Caco-2 (cell line): ENCODE results near the gene GPX5. TPM values are rescaled to one million over a fixed set of nuclear protein-coding genes. Genes with fewer than 3 reads are reported as not detected.

Experiments used
- BruUV-seq: library from RNA; stranded (reverse); fragments of 400-500 nt; replicated peaks from 2 replicates; lab custom pipeline; 2021; lab: Mats Ljungman, UMichigan
- CTCF ChIA-PET: fragments of 300-600 bp; sonication (Branson Sonifier 250); formaldehyde crosslinking; loops from one replicate; lab custom pipeline; 2022; ENCODE audit warnings: antibody characterized with exemption; lab: Charles Lee
- POLR2A ChIA-PET: fragments of 300-600 bp; sonication (Branson Sonifier 250); formaldehyde crosslinking; loops from one replicate; lab custom pipeline; 2022; ENCODE audit warnings: antibody characterized with exemption; lab: Charles Lee
- DNase-seq, 2 experiments: peaks; one replicate each; pipeline versions ENCODE4 v3.0.0 to v3.0.0-alpha.2; 2020 to 2022
- H3K27me3 ChIP-seq: replicated peaks from 2 replicates; pipeline ENCODE4 v1.6.0; 2011; ENCODE audit warnings: low read length; ENCODE audit not compliant: control insufficient read depth, insufficient read depth
- H3K36me3 ChIP-seq: 2 replicates; pipeline ENCODE4 v1.5.1; 2011; ENCODE audit warnings: low read length; ENCODE audit not compliant: control insufficient read depth, insufficient read depth
- H3K4me1 ChIP-seq: fragments of 250-450 bp; sonication (Bioruptor Pico); 2 replicates; pipeline ENCODE4 v1.5.1; 2020; ENCODE audit warnings: mild to moderate bottlenecking
- H3K4me3 ChIP-seq: 2 replicates; pipeline ENCODE4 v1.5.1; 2011; ENCODE audit warnings: low read depth, mild to moderate bottlenecking, control low read depth, low read length
- H3K9me3 ChIP-seq: fragments of 250-450 bp; sonication (Bioruptor Pico); 2 replicates; pipeline ENCODE4 v1.5.1; 2020; ENCODE audit warnings: mild to moderate bottlenecking, moderate library complexity
- H3K27ac Mint-ChIP-seq: one replicate; pipeline ENCODE4 v1.8.0; 2022; ENCODE audit warnings: mixed read lengths; ENCODE audit not compliant: unreplicated experiment
- H3K27me3 Mint-ChIP-seq: one replicate; pipeline ENCODE4 v1.8.0; 2022; ENCODE audit warnings: mixed read lengths; ENCODE audit not compliant: insufficient read depth, unreplicated experiment
- H3K36me3 Mint-ChIP-seq: one replicate; pipeline ENCODE4 v1.8.0; 2022; ENCODE audit warnings: mild to moderate bottlenecking, mixed read lengths; ENCODE audit not compliant: insufficient read depth, unreplicated experiment
- H3K4me1 Mint-ChIP-seq: one replicate; pipeline ENCODE4 v1.8.0; 2022; ENCODE audit warnings: low read depth, mixed read lengths; ENCODE audit not compliant: unreplicated experiment
- H3K4me3 Mint-ChIP-seq: one replicate; pipeline ENCODE4 v1.8.0; 2022; ENCODE audit warnings: mild to moderate bottlenecking, moderate library complexity, mixed read lengths; ENCODE audit not compliant: unreplicated experiment
- H3K9me3 Mint-ChIP-seq: one replicate; pipeline ENCODE4 v1.8.0; 2022; ENCODE audit warnings: mixed read lengths; ENCODE audit not compliant: unreplicated experiment
- CTCF ChIP-seq, 2 experiments: fragments of 200-600 bp in 1 of 2; IDR thresholded peaks; 1 replicate in 1 of 2; 2 replicates in 1 of 2; pipeline versions ENCODE4 v1.5.1 to v1.8.0; 2011 to 2022; ENCODE audit warnings: antibody characterized with exemption in 1 of 2, control low read depth in 1 of 2, inconsistent platforms in 1 of 2, low read depth in 1 of 2, low read length in 1 of 2, mild to moderate bottlenecking in 1 of 2, moderate library complexity in 1 of 2; ENCODE audit not compliant: insufficient read depth in 1 of 2, severe bottlenecking in 1 of 2, unreplicated experiment in 1 of 2
- intact Hi-C: fragments of 100-400 bp; cut with micrococcal nuclease; formaldehyde crosslinking; loops from one replicate; pipeline ENCODE4 v1.10.0; 2022; ENCODE audit not compliant: unreplicated experiment
- total RNA-seq: library from RNA; stranded (reverse); gene quantifications from 2 replicates; pipeline ENCODE4 v1.2.3, GENCODE V29; 2022

Gene GPX5
- total RNA-seq, 1 experiment from 2014 or later, result not detected

DNA sequence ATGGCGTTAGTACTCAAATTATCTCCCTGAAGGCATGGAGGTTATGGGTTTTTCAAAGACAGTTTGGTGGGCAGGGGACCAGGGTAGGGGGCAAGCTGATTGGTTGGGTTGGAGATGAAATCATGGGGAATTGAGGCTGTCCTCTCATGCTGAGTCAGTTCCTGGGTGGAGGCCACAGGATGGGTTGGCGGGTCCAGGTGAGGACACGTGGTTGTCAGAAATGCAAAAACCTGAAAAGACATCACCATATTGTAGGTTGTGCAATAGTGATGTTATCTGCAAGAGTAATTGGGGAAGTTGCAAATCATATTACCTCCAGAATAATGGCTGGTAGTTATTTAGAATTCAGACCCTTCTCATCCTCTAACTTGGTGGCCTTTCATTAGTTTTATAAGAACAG lies 40.2 kb upstream of the GPX5 start:
- Mint-ChIP-seq H3K4me1 (no peaks in the 10 kb centered on the region), H3K27ac (no peak overlapping the region), H3K9me3 (no peaks in the 10 kb centered on the region), H3K27me3 (peaks cover 3% of the 10 kb centered on the region), H3K36me3 (no peaks in the 10 kb centered on the region), H3K4me3 (no peak overlapping the region)
- TF ChIP-seq CTCF (IDR thresholded peaks at IDR 0.05; ENCODE audit: insufficient read depth in 1 of 2, low read depth in 1 of 2, low read length in 1 of 2, severe bottlenecking in 1 of 2, unreplicated experiment in 1 of 2), result no peak
- no TSS peak for BruUV-seq
- POLR2A ChIA-PET, result no interaction called here
- no peaks in the 10 kb centered on the region for H3K9me3 ChIP-seq
- CTCF ChIA-PET, result no interaction called here
- DNase-seq, result no peak
- no peaks in the 10 kb centered on the region for H3K36me3 ChIP-seq
- H3K4me1 ChIP-seq, result no peaks in the 10 kb centered on the region
- intact Hi-C loops, result no loop called here
- no peak overlapping the region for H3K4me3 ChIP-seq
- H3K27me3 ChIP-seq, result no peaks in the 10 kb centered on the region

GRCh38 chr6:28486533-28486932 lies 39.1 kb upstream of the GPX5 start:
- Mint-ChIP-seq H3K4me1 (no peaks in the 10 kb centered on the region), H3K27ac (no peak overlapping the region), H3K4me3 (no peak overlapping the region), H3K36me3 (no peaks in the 10 kb centered on the region), H3K27me3 (peaks cover 3% of the 10 kb centered on the region), H3K9me3 (no peaks in the 10 kb centered on the region)
- no TSS peak for BruUV-seq
- no peaks in the 10 kb centered on the region for H3K4me1 ChIP-seq
- no peak for DNase-seq
- no peak overlapping the region for H3K4me3 ChIP-seq
- H3K27me3 ChIP-seq, result no peaks in the 10 kb centered on the region
- CTCF ChIA-PET, result no interaction called here
- H3K36me3 ChIP-seq, result no peaks in the 10 kb centered on the region
- POLR2A ChIA-PET, result no interaction called here
- H3K9me3 ChIP-seq, result no peaks in the 10 kb centered on the region
- TF ChIP-seq CTCF (IDR thresholded peaks at IDR 0.05; ENCODE audit: insufficient read depth in 1 of 2, low read depth in 1 of 2, low read length in 1 of 2, severe bottlenecking in 1 of 2, unreplicated experiment in 1 of 2), result no peak
- intact Hi-C loops, result no loop called here

- H3K27ac Mint-ChIP-seq, result no peak overlapping the region
- Histone ChIP-seq H3K36me3 (no peaks in the 10 kb centered on the region), H3K27me3 (no peaks in the 10 kb centered on the region), H3K4me3 (no peak overlapping the region), H3K4me1 (no peaks in the 10 kb centered on the region), H3K9me3 (no peaks in the 10 kb centered on the region)
- no peak for TF ChIP-seq CTCF (IDR thresholded peaks at IDR 0.05; ENCODE audit: insufficient read depth in 1 of 2, low read depth in 1 of 2, low read length in 1 of 2, severe bottlenecking in 1 of 2, unreplicated experiment in 1 of 2)
- ChIA-PET CTCF (no interaction called here), POLR2A (no interaction called here)
- no peaks in the 10 kb centered on the region for H3K36me3 Mint-ChIP-seq
- H3K9me3 Mint-ChIP-seq, result no peaks in the 10 kb centered on the region
- H3K27me3 Mint-ChIP-seq, result peaks cover 1% of the 10 kb centered on the region
- no peaks in the 10 kb centered on the region for H3K4me1 Mint-ChIP-seq
- no peak for DNase-seq
- no TSS peak for BruUV-seq
- no peak overlapping the region for H3K4me3 Mint-ChIP-seq
- intact Hi-C loops, result no loop called here
Observed at GRCh38 chr6:28486988-28487742, 38.5 kb upstream of the GPX5 start.
